SK-N-MC (cell line): Measurements from ENCODE around the gene ABTB2.

ENCODE experiments used
- EZH2 ChIP-seq: fragments of 200-600 bp; sonication (generic); IDR thresholded peaks from one replicate; pipeline ENCODE4 v1.6.1; 2017; ENCODE audit warnings: antibody characterized with exemption
- FOXP2 ChIP-seq: optimal IDR thresholded peaks from 2 replicates; pipeline ENCODE3; 2011; ENCODE audit warnings: mild to moderate bottlenecking, moderate library complexity; ENCODE audit not compliant: insufficient read depth; ENCODE audit errors: extremely low read length, control extremely low read depth
- POLR2AphosphoS5 ChIP-seq: IDR thresholded peaks from 2 replicates; pipeline ENCODE4 v1.6.1; 2012; ENCODE audit warnings: mild to moderate bottlenecking, low read depth, low read length, borderline replicate concordance

DNA sequence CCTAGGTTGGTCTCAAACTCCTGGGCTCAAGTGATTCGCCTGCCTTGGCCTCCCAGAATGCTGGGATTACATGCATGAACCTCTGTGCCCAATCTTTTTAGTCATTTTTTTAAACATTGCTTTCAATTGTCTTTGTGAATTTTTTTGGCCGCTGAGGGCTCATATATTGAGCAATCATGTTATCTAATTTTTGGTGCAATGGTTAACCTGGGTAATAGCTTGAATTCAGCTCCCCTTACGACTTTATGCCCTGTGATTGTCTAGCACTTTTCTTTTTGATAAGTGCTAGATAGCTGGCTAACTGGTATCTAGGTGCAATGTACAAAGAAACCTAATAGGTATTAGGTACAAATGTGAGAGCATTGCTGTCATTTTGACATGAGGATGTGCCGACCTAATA lies 45.6 kb upstream of the ABTB2 start:
- TF ChIP-seq POLR2AphosphoS5 (no peak), EZH2 (no peak), FOXP2 (no peak)
